ENCODE data around the gene PHAX.
"Not testable (repeated sequence)": the region's sequence is repeated elsewhere in the genome, so short reads cannot be mapped to it uniquely, and the experiment has no call there.

DNA sequence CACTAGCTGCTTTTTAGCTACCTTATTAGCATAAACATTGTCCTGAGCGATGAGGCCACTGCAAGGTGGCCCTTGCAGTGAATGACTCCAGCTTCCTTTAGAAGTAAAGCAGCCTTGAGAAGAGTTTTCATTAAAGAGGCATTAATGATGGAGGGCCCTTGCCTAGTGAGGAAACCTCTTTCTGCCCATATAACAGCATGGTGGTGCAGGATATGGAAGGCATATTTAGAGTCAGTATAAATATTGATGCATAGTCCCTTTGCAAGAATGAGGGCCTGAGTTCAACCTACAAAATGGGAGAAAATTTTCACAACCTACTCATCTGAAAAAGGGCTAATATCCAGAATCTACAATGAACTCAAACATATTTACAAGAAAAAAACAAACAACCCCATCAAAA, 69.4 kb downstream of the PHAX start:
- TF ChIP-seq, protein P1, sequence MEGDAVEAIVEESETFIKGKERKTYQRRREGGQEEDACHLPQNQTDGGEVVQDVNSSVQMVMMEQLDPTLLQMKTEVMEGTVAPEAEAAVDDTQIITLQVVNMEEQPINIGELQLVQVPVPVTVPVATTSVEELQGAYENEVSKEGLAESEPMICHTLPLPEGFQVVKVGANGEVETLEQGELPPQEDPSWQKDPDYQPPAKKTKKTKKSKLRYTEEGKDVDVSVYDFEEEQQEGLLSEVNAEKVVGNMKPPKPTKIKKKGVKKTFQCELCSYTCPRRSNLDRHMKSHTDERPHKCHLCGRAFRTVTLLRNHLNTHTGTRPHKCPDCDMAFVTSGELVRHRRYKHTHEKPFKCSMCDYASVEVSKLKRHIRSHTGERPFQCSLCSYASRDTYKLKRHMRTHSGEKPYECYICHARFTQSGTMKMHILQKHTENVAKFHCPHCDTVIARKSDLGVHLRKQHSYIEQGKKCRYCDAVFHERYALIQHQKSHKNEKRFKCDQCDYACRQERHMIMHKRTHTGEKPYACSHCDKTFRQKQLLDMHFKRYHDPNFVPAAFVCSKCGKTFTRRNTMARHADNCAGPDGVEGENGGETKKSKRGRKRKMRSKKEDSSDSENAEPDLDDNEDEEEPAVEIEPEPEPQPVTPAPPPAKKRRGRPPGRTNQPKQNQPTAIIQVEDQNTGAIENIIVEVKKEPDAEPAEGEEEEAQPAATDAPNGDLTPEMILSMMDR (IDR thresholded peaks at IDR 0.05), result not testable (repeated sequence)
- not testable (repeated sequence) for TF ChIP-seq POLR2A (IDR thresholded peaks at IDR 0.05)
